Adipocyte (in vitro differentiated cells): ENCODE results near the gene SNHG17.
"Not testable (repeated sequence)": the region's sequence is repeated elsewhere in the genome, so short reads cannot be mapped to it uniquely, and the experiment has no call there.

Experiments
- DNase-seq: peaks from one replicate; pipeline ENCODE4 v3.0.0-alpha.2; 2015; ENCODE audit warnings: low read depth
- H3K27me3 ChIP-seq: replicated peaks from 2 replicates; pipeline ENCODE4 v1.7.0; 2013; ENCODE audit warnings: mild to moderate bottlenecking, low read length, moderate library complexity; ENCODE audit not compliant: control insufficient read depth, insufficient read depth
- H3K36me3 ChIP-seq: 2 replicates; pipeline ENCODE4 v1.7.0; 2013; ENCODE audit warnings: low read length, mild to moderate bottlenecking, moderate library complexity; ENCODE audit not compliant: control insufficient read depth, insufficient read depth, severe bottlenecking
- H3K4me1 ChIP-seq: 2 replicates; pipeline ENCODE4 v1.7.0; 2013; ENCODE audit warnings: mild to moderate bottlenecking, low read length, moderate library complexity; ENCODE audit not compliant: control insufficient read depth, insufficient read depth
- H3K4me3 ChIP-seq: 2 replicates; pipeline ENCODE4 v1.7.0; 2013; ENCODE audit warnings: mild to moderate bottlenecking, low read length, moderate library complexity
- H3K9ac ChIP-seq: 2 replicates; pipeline ENCODE4 v1.7.0; 2013; ENCODE audit warnings: mild to moderate bottlenecking, low read length, moderate library complexity
- H3K9me3 ChIP-seq: 2 replicates; pipeline ENCODE4 v1.7.0; 2013; ENCODE audit warnings: mild to moderate bottlenecking, low read length, moderate library complexity; ENCODE audit not compliant: control insufficient read depth

Gene SNHG17

DNA sequence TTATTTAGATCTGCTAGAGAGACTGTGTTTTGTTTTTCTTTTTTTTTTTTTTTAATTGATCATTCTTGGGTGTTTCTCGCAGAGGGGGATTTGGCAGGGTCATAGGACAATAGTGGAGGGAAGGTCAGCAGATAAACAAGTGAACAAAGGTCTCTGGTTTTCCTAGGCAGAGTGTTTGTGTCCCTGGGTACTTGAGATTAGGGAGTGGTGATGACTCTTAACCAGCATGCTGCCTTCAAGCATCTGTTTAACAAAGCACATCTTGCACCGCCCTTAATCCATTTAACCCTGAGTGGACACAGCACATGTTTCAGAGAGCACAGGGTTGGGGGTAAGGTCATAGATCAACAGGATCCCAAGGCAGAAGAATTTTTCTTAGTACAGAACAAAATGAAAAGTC, 25.5 kb upstream of the SNHG17 start:
- not testable (repeated sequence) for H3K9ac ChIP-seq, H3K4me1 ChIP-seq, H3K4me3 ChIP-seq, H3K27me3 ChIP-seq, DNase-seq, H3K9me3 ChIP-seq, H3K36me3 ChIP-seq

DNA sequence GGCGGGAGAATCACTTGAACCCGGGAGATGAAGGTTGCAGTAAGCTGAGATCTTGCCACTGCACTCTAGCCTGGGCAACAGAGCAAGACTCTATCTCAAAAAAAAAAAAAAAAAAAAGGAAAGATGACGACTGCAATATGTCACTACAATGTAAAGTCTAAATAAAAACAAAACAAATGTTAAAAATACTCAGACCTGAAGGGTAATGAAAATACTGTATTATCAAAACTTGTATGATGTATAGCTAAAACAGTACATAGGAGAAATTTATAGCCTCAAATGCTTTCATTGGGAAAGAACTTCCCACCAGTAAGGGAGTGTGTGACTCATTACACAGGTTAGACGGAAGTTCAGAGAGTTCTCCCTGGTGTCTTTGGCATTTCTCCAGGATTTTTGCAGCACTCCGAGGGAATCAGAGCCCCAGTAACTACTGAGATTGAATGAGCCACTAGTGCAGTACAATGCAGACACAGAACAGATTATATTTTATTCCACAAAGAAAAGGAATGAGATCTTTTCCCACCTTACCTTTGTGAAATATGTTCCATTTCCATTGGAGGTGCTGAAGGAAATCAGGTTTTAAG, 25.0 kb upstream of the SNHG17 start:
- Histone ChIP-seq H3K4me1 (peaks cover 5% of the 10 kb centered on the region), H3K4me3 (no peak overlapping the region), H3K9ac (no peak overlapping the region), H3K36me3 (no peaks in the 10 kb centered on the region), H3K9me3 (no peaks in the 10 kb centered on the region), H3K27me3 (no peaks in the 10 kb centered on the region)
- DNase-seq, result peak; percentile 61

DNA sequence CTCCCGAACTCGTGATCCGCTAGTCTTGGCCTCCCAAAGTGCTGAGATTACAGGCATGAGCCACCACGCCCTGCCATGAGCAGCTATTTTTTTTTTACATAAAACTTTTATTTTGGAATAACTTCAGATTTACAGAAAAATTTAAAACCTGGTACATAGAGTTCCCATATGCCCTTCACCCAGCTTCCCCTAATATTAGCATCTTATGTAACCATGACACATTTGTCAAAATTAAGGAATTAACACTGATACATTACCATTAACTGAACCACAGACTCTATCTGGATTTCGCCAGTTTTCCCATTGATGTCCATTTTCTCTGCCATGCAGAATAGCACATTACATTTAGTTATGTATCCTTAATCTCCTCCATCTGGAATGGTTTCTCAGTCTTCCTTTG, 23.2 kb upstream of the SNHG17 start:
- no peaks in the 10 kb centered on the region for H3K36me3 ChIP-seq
- no peak overlapping the region for H3K9ac ChIP-seq
- no peak overlapping the region for H3K4me3 ChIP-seq
- H3K4me1 ChIP-seq, result peaks cover 5% of the 10 kb centered on the region
- DNase-seq, result no peak
- no peaks in the 10 kb centered on the region for H3K9me3 ChIP-seq
- no peaks in the 10 kb centered on the region for H3K27me3 ChIP-seq

DNA sequence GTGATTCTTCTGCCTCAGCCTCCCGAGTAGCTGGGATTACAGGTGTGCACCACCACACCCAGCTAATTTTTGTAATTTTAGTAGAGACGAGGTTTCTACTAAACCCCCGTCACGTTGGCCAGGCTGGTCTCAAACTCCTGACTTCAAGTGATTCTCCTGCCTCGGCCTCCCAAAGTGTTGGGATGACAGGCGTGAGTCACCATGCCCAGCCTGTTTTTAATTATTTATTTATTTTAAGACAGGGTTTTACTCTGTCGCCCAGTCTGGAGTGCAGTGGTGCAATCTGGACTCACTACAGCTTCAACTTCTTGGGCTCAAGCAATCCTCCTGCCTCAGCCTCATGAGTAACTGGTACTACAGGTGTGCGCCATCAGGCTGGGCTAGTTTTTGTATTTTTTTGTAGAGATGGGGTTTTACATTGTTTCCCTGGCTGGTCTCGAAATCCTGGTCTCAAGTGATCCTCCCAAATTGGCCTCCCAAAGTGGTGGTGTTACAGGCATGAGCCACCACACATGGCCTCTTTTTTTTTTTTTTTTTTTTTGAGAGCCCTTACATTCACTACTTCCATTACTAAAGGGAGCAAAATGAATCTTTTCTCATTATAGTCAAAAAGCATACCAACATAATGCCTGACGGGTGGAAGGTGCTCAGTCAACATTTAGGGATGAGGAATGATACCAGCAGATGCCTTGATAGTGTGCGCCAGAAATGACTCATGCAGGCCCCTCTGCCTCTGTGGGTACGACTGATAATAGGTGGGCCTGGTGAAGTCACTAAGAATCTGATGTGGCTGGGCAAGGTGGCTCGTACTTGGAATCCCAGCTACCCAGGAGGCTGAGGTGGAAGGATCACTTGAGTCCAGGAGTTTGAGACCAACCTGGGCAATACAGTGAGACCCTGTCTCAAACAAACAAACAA, 19.7 kb upstream of the SNHG17 start:
- peaks cover 14% of the 10 kb centered on the region for H3K36me3 ChIP-seq
- H3K4me1 ChIP-seq, result no peaks in the 10 kb centered on the region
- no peak overlapping the region for H3K4me3 ChIP-seq
- no peak overlapping the region for H3K9ac ChIP-seq
- H3K27me3 ChIP-seq, result no peaks in the 10 kb centered on the region
- no peak for DNase-seq
- H3K9me3 ChIP-seq, result no peaks in the 10 kb centered on the region

DNA sequence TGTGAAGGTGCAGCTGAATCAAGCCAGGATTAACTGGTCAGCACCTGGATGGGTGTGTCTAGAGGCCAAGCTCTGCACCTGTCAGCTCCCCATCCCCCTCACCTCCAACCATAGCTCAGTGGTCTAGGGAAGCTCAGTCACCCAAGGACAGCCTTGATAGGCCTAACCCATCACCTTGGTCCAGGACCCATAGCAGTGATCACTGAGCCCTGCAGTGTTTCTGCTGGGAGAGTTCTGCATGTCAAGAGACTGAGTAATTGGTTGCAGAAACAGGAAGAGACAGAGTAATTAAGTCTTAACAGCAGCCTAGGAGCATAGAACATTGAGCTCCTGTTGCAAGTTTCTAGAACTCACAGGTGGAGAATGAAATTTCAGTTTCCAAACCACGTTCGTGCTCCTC, 18.8 kb upstream of the SNHG17 start:
- Histone ChIP-seq H3K4me1 (no peaks in the 10 kb centered on the region), H3K4me3 (no peak overlapping the region), H3K9ac (no peak overlapping the region), H3K36me3 (peaks cover 22% of the 10 kb centered on the region), H3K27me3 (no peaks in the 10 kb centered on the region), H3K9me3 (no peaks in the 10 kb centered on the region)
- no peak for DNase-seq

DNA sequence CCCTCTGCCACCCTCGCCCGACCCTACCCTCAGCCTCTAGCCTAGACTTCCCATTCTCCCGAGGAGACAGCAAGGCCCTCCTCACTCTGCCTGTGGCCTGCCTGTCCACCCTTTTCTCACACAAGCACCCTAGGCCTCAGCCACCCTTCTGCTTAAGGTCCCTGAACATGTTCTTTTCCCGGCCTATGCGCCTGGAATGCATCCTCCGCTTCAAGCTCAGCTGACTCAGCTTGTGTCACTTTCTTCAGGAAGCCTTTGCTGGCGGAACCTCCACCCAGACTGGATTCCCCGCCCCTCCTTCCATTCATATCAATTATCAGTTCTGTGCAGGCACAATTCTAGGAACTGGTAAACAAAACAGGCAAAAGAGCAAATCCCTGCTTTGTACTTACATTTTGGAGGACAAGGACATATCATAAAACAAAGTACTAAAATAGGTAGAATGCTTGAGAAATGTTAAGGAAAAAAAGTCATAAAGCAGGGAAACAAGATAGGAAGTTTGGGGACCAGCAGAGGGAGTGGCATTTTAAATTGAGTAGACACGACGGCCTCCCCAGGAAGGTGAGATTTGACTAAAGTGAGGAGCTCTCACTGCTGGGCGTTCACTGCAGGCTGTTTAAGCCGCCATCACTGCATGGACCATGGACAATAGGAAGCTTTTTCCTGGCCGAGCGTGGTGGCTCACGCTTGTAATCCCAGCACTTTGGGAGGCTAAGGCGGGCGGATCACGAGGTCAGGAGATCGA, 17.9 kb upstream of the SNHG17 start:
- Histone ChIP-seq H3K9ac (no peak overlapping the region), H3K4me1 (no peaks in the 10 kb centered on the region), H3K36me3 (peaks cover 25% of the 10 kb centered on the region), H3K27me3 (no peaks in the 10 kb centered on the region), H3K9me3 (no peaks in the 10 kb centered on the region), H3K4me3 (no peak overlapping the region)
- DNase-seq, result no peak

DNA sequence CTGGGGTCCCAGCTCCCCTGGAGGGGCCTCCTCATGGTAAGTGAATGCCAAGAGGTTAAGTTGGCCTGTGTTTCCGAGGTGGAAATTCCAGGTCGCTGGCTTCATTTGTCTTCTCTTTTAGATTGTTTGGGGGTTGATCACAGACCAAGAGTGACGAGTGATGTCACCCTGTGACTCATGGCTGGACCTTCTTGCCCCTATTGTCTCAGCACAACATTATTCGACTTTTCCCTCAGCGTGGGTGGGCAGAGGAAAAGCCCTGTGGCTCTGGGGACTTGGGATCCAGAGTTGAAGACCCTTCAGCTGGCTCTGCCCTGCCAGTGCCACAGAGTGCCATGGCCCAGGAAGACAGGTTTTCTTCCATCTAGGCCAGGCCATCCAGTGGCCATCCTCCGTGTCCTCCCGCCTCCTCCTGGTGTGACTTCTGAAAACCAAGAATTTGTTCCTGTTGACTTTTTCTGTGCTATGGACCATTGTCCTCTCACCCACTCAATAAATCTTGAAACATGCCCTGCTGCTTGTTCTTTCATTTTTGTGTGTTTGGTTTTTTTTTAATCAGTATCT, 15.4 kb upstream of the SNHG17 start:
- Histone ChIP-seq H3K9me3 (no peaks in the 10 kb centered on the region), H3K4me1 (peaks cover 10% of the 10 kb centered on the region), H3K9ac (no peak overlapping the region), H3K4me3 (no peak overlapping the region), H3K27me3 (no peaks in the 10 kb centered on the region), H3K36me3 (peaks cover 25% of the 10 kb centered on the region)
- no peak for DNase-seq

DNA sequence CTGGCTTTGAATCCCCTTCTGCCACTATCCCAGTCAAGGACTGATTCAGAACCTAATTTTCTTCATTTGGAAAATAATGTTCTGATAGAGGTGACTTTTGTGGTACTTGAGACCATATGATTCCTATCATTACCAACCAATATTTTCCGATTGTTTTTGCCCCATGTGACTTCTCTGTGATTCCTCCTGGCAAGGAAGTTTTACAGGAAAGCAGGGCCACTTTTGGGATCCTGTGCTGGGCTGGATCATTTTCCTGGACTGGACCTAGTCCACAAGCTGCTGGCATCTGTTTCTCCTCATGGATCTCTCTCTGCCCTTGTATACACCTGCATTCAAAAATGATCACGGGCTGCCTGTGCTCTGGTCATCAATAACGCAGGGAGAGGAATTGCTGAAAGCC, 13.9 kb upstream of the SNHG17 start:
- Histone ChIP-seq H3K9ac (no peak overlapping the region), H3K4me1 (peaks cover 10% of the 10 kb centered on the region), H3K27me3 (no peaks in the 10 kb centered on the region), H3K4me3 (no peak overlapping the region), H3K36me3 (peaks cover 25% of the 10 kb centered on the region), H3K9me3 (no peaks in the 10 kb centered on the region)
- DNase-seq, result no peak

DNA sequence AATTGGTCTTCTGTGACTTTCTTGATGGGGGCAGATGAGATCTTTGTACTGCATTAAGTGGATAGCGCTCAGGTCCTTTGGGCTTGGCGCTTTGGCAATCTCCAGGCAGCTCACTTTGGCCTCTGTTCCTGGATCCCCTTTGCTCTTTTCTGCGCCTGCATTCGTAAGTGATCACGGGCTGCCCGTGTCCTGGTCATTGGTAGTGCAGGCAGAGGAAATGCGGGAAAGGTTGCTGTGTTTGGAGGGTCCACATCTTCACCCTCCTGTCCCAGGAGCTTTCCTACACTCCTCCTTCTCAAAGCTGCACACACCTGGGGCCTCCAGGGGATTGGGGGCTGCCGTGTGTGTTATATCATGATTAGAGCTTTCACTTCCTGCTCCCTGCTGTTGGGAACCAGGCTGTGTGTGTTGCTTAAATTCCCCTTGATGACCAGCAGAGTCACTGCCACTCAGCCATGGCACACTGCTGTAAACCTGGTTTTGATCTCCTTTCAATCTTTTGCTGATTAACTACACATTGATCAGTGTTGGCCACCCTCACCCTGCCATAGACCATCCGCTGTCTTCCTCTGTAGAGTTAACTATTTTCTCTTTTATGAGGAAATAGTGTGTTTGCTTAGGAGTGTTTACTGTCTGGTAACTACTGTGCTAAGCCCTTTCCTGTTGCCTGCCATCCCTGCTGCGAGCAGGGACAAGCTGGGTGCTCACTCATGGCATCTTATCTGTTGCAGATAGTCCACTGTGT, 13.0 kb upstream of the SNHG17 start:
- H3K9ac ChIP-seq, result peak overlapping the region; percentile 99
- peak overlapping the region; percentile 96 for H3K4me3 ChIP-seq
- no peak for DNase-seq
- no peaks in the 10 kb centered on the region for H3K9me3 ChIP-seq
- peaks cover 10% of the 10 kb centered on the region for H3K4me1 ChIP-seq
- H3K36me3 ChIP-seq, result peaks cover 25% of the 10 kb centered on the region
- no peaks in the 10 kb centered on the region for H3K27me3 ChIP-seq

DNA sequence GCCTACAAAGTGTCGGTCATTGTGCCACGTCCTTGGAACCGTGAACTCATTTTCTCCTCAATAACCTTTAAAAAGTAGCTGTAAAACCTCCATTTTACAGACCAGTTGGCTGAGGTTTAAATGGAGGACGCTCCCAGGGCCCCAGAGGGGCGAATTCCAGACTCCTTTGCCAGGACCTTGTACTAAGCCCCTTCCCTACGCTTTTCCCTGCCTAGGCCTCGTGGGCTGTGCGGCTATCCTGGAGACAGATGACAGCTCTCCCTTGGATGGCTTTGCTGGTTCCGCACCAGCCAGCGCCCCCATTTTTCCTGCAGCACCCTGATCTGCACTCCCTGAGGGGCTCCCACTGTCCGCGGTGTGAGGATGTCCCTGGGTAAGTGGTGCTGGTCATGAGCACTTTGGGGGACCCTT, 12.1 kb upstream of the SNHG17 start:
- Histone ChIP-seq H3K4me3 (peak overlapping the region; percentile 96), H3K27me3 (no peaks in the 10 kb centered on the region), H3K9me3 (no peaks in the 10 kb centered on the region), H3K9ac (peak overlapping the region; percentile 99), H3K4me1 (peaks cover 10% of the 10 kb centered on the region), H3K36me3 (peaks cover 25% of the 10 kb centered on the region)
- DNase-seq, result no peak
